HG03097 (cell line): ENCODE data around the gene KDM5C.

ENCODE experiments used
- ATAC-seq: cut with Tn5 transposase; IDR thresholded peaks from one replicate; pipeline ENCODE4 v1.9.1; 2021; ENCODE audit not compliant: unreplicated experiment, low FRiP score

Gene KDM5C

GRCh38 chrX:53251307-53251706 lies 26.3 kb upstream of the KDM5C start:
- no peak for ATAC-seq

- no peak for ATAC-seq
Measured at GRCh38 chrX:53250556-53250955, 25.5 kb upstream of the KDM5C start.

GRCh38 chrX:53249408-53250042 lies 24.5 kb upstream of the KDM5C start:
- no peak for ATAC-seq

GRCh38 chrX:53247928-53248327 lies 22.9 kb upstream of the KDM5C start:
- ATAC-seq: no peak

GRCh38 chrX:53246231-53246630 lies 21.2 kb upstream of the KDM5C start:
- ATAC-seq: no peak

- no peak for ATAC-seq
Measured at GRCh38 chrX:53244610-53245009, 19.6 kb upstream of the KDM5C start.

- no peak for ATAC-seq
Measured at GRCh38 chrX:53242310-53242709, 17.3 kb upstream of the KDM5C start.

- ATAC-seq: no peak
Measured at GRCh38 chrX:53241558-53241957, 16.6 kb upstream of the KDM5C start.

- no peak for ATAC-seq
Measured at GRCh38 chrX:53239474-53239873, 14.5 kb upstream of the KDM5C start.

- ATAC-seq: no peak
Measured at GRCh38 chrX:53237056-53237455, 12.0 kb upstream of the KDM5C start.

GRCh38 chrX:53236025-53236679 lies 11.1 kb upstream of the KDM5C start:
- ATAC-seq: no peak

GRCh38 chrX:53235566-53235965 lies 10.6 kb upstream of the KDM5C start:
- ATAC-seq: no peak

- ATAC-seq: no peak
Measured at GRCh38 chrX:53234484-53234883, 9.5 kb upstream of the KDM5C start.

- ATAC-seq: no peak
Measured at GRCh38 chrX:53233536-53233935, 8.5 kb upstream of the KDM5C start.

- ATAC-seq: no peak
Measured at GRCh38 chrX:53230116-53230515, 5.1 kb upstream of the KDM5C start.

GRCh38 chrX:53227224-53227765 lies 2.3 kb upstream of the KDM5C start:
- ATAC-seq: no peak

GRCh38 chrX:53223955-53224859 lies 800 bp downstream of the KDM5C start:
- ATAC-seq: peak; percentile 2

GRCh38 chrX:53223068-53223693 lies 1.8 kb downstream of the KDM5C start:
- ATAC-seq: no peak

GRCh38 chrX:53211391-53211978 lies 13.5 kb downstream of the KDM5C start:
- ATAC-seq: no peak

- ATAC-seq: no peak
Measured at GRCh38 chrX:53196678-53197077, 28.3 kb downstream of the KDM5C start.
